ENCODE data around the gene GNLY.

- TF ChIP-seq CTCF (IDR thresholded peaks at IDR 0.05; ENCODE audit: low read length) (no peak), EZH2 (IDR thresholded peaks at IDR 0.05; ENCODE audit: borderline replicate concordance, low read length) (no peak)
These were observed 15.8 kb upstream of the GNLY start for GRCh38 chr2:85678377-85678776.

Measured in OCI-LY1 (cell line).